Hepatic stellate cell (primary cell): Measurements from ENCODE around the gene CA5B.
"Not testable (repeated sequence)": the region's sequence is repeated elsewhere in the genome, so short reads cannot be mapped to it uniquely, and the experiment has no call there.

ENCODE experiments used
- DNase-seq: peaks from one replicate; pipeline ENCODE4 v3.0.0; 2011; ENCODE audit warnings: low spot score

The CA5B gene

GRCh38 chrX:15748841-15749240 lies 10.8 kb downstream of the CA5B start:
- no peak for DNase-seq

- peak; percentile 13 for DNase-seq
These were observed 11.9 kb downstream of the CA5B start for GRCh38 chrX:15749642-15750610.

GRCh38 chrX:15750611-15751154 lies 12.6 kb downstream of the CA5B start:
- no peak for DNase-seq

- peak; percentile 78 for DNase-seq
These were observed 13.2 kb downstream of the CA5B start for GRCh38 chrX:15751155-15751819.

GRCh38 chrX:15755091-15755490 lies 17.0 kb downstream of the CA5B start:
- DNase-seq = no peak

GRCh38 chrX:15758140-15758539 lies 20.1 kb downstream of the CA5B start:
- no peak for DNase-seq

- not testable (repeated sequence) for DNase-seq
These were observed 21.8 kb downstream of the CA5B start for GRCh38 chrX:15759886-15760285.

GRCh38 chrX:15761564-15762191 lies 23.6 kb downstream of the CA5B start:
- peak; percentile 53 for DNase-seq

GRCh38 chrX:15769300-15769954 lies 31.4 kb downstream of the CA5B start:
- no peak for DNase-seq

GRCh38 chrX:15781961-15782699 lies 44.1 kb downstream of the CA5B start:
- no peak for DNase-seq

- DNase-seq = no peak
These were observed 47.2 kb downstream of the CA5B start for GRCh38 chrX:15785176-15785750.

- DNase-seq = no peak
These were observed 48.8 kb downstream of the CA5B start for GRCh38 chrX:15786915-15787314.

GRCh38 chrX:15789979-15790768 lies 52.1 kb downstream of the CA5B start, which contains the start of gene ZRSR2:
Gene ZRSR2, plus strand, starts transcription at chrX:15790484. Its CDS starts 12 bp downstream, at chrX:15790496.
- peak; percentile 96 for DNase-seq

- peak; percentile 21 for DNase-seq
These were observed 52.8 kb downstream of the CA5B start for GRCh38 chrX:15790769-15791290.

GRCh38 chrX:15797707-15798106 lies 59.6 kb downstream of the CA5B start:
- DNase-seq = no peak

GRCh38 chrX:15804563-15804962 lies 66.5 kb downstream of the CA5B start:
- DNase-seq = no peak

- DNase-seq = no peak
These were observed 70.2 kb downstream of the CA5B start for GRCh38 chrX:15808254-15808653.

- no peak for DNase-seq
These were observed 74.3 kb downstream of the CA5B start for GRCh38 chrX:15812192-15812938.

- DNase-seq = no peak
These were observed 75.3 kb downstream of the CA5B start for GRCh38 chrX:15813416-15813815.
